Muscle layer of duodenum (tissue), 2 donors: ENCODE data around the gene EIF3I.

ENCODE experiments used
- H3K27ac ChIP-seq: one replicate; pipeline ENCODE4 v1.7.0; 2013; ENCODE audit warnings: mild to moderate bottlenecking, low read length
- H3K27me3 ChIP-seq: one replicate; pipeline ENCODE4 v1.7.0; 2013; ENCODE audit warnings: low read depth, mild to moderate bottlenecking, control low read depth, low read length
- H3K36me3 ChIP-seq, 2 donors: one replicate each; pipeline ENCODE4 v1.7.0; 2013; ENCODE audit warnings: low read length in 2 of 2, control low read depth in 1 of 2, mild to moderate bottlenecking in 1 of 2; ENCODE audit not compliant: insufficient read depth in 2 of 2, control insufficient read depth in 1 of 2
- H3K4me1 ChIP-seq, 2 donors: one replicate each; pipeline ENCODE4 v1.7.0; 2013; ENCODE audit warnings: low read length in 2 of 2, mild to moderate bottlenecking in 2 of 2, control low read depth in 1 of 2, moderate library complexity in 1 of 2; ENCODE audit not compliant: insufficient read depth in 2 of 2, control insufficient read depth in 1 of 2
- H3K4me3 ChIP-seq, 2 donors: one replicate each; pipeline ENCODE4 v1.7.0; 2013; ENCODE audit warnings: low read length in 2 of 2, low read depth in 1 of 2, mild to moderate bottlenecking in 1 of 2
- H3K9me3 ChIP-seq, 2 donors: one replicate each; pipeline ENCODE4 v1.7.0; 2013; ENCODE audit warnings: low read length in 2 of 2, control low read depth in 1 of 2, mild to moderate bottlenecking in 1 of 2; ENCODE audit not compliant: control insufficient read depth in 1 of 2
- donor health status: healthy.

EIF3I gene

DNA sequence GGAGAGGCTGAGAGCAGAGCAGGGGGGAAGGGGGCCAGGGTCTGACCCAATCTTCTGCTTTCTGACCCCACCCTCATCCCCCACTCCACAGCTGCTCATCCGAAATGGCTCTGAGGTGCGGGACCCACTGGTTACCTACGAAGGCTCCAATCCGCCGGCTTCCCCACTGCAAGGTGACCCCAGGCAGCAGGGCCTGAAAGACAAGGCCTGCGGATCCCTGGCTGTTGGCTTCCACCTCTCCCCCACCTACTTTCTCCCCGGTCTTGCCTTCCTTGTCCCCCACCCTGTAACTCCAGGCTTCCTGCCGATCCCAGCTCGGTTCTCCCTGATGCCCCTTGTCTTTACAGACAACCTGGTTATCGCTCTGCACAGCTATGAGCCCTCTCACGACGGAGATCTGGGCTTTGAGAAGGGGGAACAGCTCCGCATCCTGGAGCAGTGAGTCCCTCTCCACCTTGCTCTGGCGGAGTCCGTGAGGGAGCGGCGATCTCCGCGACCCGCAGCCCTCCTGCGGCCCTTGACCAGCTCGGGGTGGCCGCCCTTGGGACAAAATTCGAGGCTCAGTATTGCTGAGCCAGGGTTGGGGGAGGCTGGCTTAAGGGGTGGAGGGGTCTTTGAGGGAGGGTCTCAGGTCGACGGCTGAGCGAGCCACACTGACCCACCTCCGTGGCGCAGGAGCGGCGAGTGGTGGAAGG lies 52.6 kb downstream of the EIF3I start:
- no peak overlapping the region for H3K27ac ChIP-seq
- H3K4me3 ChIP-seq = no peak overlapping the region
- peaks cover 9% of the 10 kb centered on the region for H3K27me3 ChIP-seq
- H3K4me1 ChIP-seq = no peaks in the 10 kb centered on the region
- H3K36me3 ChIP-seq = no peaks in the 10 kb centered on the region
- no peaks in the 10 kb centered on the region for H3K9me3 ChIP-seq

DNA sequence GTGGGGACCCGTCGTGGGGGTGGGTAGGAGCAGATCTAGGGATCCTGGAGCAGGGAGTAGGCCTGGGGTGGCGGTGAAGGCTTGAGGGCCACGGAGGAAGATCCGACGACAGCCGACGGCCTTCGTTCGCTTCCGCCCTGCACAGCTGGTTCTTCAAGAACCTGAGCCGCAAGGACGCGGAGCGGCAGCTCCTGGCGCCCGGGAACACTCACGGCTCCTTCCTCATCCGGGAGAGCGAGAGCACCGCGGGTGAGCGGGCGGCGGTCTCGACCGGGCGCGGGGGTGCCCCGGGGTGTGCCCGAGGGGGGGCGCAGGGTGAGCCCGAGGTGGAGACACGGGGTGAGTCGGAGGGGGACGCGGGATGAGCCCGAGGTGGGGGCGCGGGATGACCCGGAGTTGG lies 53.2 kb downstream of the EIF3I start:
- H3K9me3 ChIP-seq = no peaks in the 10 kb centered on the region
- H3K4me1 ChIP-seq = no peaks in the 10 kb centered on the region
- H3K27me3 ChIP-seq = peaks cover 9% of the 10 kb centered on the region
- H3K27ac ChIP-seq = no peak overlapping the region
- no peaks in the 10 kb centered on the region for H3K36me3 ChIP-seq
- no peak overlapping the region for H3K4me3 ChIP-seq

DNA sequence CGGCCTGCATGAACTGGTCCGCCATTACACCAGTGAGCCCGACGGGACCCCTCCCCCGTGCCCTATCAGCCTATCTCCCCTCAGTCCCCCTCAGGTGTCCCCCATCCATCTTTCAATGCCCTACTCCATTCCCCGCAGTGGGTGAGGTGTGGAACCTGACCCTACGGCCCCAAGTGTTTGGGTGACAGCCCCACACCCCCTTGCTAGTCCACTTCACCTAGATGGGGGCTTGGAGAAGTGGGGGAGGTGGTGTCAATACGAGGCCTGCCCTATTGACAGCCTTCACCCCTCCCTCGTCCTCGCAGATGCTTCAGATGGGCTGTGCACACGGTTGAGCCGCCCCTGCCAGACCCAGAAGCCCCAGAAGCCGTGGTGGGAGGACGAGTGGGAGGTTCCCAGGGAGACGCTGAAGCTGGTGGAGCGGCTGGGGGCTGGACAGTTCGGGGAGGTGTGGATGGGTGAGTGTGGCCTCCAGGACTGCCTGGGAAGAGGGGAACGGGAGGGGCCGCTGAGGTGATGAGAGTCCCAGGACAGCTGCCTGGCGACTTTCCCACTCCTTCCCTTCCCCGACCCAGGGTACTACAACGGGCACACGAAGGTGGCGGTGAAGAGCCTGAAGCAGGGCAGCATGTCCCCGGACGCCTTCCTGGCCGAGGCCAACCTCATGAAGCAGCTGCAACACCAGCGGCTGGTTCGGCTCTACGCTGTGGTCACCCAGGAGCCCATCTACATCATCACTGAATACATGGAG lies 54.0 kb downstream of the EIF3I start:
- no peak overlapping the region for H3K27ac ChIP-seq
- peaks cover 9% of the 10 kb centered on the region for H3K27me3 ChIP-seq
- no peaks in the 10 kb centered on the region for H3K9me3 ChIP-seq
- no peaks in the 10 kb centered on the region for H3K36me3 ChIP-seq
- H3K4me1 ChIP-seq = no peaks in the 10 kb centered on the region
- H3K4me3 ChIP-seq = no peak overlapping the region
